GM06990 (cell line): ENCODE measurements around the gene ZNF384.

ENCODE experiments used
- DNase-seq: peaks from one replicate; pipeline ENCODE4 v3.0.0-alpha.2; 2011; ENCODE audit not compliant: insufficient read length; ENCODE audit errors: extremely low read depth
- H3K27me3 ChIP-seq: replicated peaks from 2 replicates; pipeline ENCODE4 v1.6.0; 2011; ENCODE audit warnings: low read length; ENCODE audit not compliant: control insufficient read depth, insufficient read depth
- H3K36me3 ChIP-seq: 2 replicates; pipeline ENCODE4 v1.5.1; 2011; ENCODE audit warnings: low read length; ENCODE audit not compliant: control insufficient read depth, insufficient read depth
- H3K4me3 ChIP-seq: replicated peaks from 2 replicates; pipeline ENCODE4 v1.5.1; 2011; ENCODE audit warnings: low read depth, mild to moderate bottlenecking, control low read depth, low read length
- TF ChIP-seq, protein P1 (sequence below): IDR thresholded peaks from 2 replicates; pipeline ENCODE4 v1.5.1; 2011; ENCODE audit warnings: low read length, control low read depth, mild to moderate bottlenecking, inconsistent platforms; ENCODE audit not compliant: insufficient read depth, poor library complexity, severe bottlenecking

Gene ZNF384

GRCh38 chr12:6639151-6639801 lies 49.9 kb downstream of the ZNF384 start:
- TF ChIP-seq, protein P1, sequence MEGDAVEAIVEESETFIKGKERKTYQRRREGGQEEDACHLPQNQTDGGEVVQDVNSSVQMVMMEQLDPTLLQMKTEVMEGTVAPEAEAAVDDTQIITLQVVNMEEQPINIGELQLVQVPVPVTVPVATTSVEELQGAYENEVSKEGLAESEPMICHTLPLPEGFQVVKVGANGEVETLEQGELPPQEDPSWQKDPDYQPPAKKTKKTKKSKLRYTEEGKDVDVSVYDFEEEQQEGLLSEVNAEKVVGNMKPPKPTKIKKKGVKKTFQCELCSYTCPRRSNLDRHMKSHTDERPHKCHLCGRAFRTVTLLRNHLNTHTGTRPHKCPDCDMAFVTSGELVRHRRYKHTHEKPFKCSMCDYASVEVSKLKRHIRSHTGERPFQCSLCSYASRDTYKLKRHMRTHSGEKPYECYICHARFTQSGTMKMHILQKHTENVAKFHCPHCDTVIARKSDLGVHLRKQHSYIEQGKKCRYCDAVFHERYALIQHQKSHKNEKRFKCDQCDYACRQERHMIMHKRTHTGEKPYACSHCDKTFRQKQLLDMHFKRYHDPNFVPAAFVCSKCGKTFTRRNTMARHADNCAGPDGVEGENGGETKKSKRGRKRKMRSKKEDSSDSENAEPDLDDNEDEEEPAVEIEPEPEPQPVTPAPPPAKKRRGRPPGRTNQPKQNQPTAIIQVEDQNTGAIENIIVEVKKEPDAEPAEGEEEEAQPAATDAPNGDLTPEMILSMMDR = no peak
- Histone ChIP-seq H3K36me3 (no peaks in the 10 kb centered on the region), H3K4me3 (no peak overlapping the region), H3K27me3 (no peaks in the 10 kb centered on the region)
- no peak for DNase-seq

GRCh38 chr12:6638305-6638704 lies 50.9 kb downstream of the ZNF384 start:
- no peaks in the 10 kb centered on the region for H3K36me3 ChIP-seq
- peak; percentile 37 for DNase-seq
- H3K27me3 ChIP-seq = no peaks in the 10 kb centered on the region
- no peak overlapping the region for H3K4me3 ChIP-seq
- TF ChIP-seq, protein P1 = no peak

DNA sequence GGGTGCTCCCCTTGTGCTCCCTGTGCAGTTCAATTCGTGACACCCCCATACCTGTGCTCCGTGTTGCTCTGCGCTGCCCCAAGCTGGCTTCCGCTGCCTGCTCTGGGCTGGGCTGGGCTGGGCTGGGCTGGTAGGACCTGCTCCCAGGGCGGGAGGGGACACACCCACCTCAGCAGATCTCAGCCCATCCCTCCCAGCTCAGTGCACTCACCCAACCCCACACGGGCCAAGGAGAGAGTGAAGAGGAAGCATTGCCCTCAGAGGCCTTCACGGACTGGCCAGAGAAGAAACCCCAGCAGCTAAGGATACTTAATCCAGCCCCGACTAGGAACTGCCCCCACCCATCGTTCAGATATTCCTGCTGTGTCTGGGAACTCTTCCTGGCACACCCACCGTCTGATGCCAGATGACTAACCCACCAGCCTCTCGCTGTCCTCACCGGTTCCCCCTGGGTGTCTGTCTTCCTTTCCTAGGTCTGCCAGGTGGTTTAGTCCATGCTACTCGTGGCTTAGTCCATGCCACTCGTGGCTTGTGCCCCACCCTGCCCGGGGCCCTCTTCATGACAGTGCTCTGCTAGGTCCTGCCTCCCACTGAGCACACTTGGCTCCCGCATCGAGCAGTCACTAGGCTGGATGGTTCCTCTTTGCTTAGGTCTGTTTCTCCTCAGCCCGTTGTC lies 53.2 kb downstream of the ZNF384 start, which contains the start of gene LPAR5:
Gene LPAR5, minus strand, starts transcription at position 104 of the 676 bp plus-strand sequence. CDS start 14,711 bp downstream, outside the sequence.
- no peaks in the 10 kb centered on the region for H3K36me3 ChIP-seq
- H3K27me3 ChIP-seq = no peaks in the 10 kb centered on the region
- TF ChIP-seq, protein P1 = no peak
- H3K4me3 ChIP-seq = peak within 1 kb of the TSS; percentile 55
- DNase-seq = peak; percentile 64

GRCh38 chr12:6635375-6635855 lies 53.8 kb downstream of the ZNF384 start:
- TF ChIP-seq, protein P1 = no peak
- Histone ChIP-seq H3K4me3 (peak overlapping the region; percentile 55), H3K27me3 (no peaks in the 10 kb centered on the region), H3K36me3 (no peaks in the 10 kb centered on the region)
- DNase-seq = peak; percentile 64

DNA sequence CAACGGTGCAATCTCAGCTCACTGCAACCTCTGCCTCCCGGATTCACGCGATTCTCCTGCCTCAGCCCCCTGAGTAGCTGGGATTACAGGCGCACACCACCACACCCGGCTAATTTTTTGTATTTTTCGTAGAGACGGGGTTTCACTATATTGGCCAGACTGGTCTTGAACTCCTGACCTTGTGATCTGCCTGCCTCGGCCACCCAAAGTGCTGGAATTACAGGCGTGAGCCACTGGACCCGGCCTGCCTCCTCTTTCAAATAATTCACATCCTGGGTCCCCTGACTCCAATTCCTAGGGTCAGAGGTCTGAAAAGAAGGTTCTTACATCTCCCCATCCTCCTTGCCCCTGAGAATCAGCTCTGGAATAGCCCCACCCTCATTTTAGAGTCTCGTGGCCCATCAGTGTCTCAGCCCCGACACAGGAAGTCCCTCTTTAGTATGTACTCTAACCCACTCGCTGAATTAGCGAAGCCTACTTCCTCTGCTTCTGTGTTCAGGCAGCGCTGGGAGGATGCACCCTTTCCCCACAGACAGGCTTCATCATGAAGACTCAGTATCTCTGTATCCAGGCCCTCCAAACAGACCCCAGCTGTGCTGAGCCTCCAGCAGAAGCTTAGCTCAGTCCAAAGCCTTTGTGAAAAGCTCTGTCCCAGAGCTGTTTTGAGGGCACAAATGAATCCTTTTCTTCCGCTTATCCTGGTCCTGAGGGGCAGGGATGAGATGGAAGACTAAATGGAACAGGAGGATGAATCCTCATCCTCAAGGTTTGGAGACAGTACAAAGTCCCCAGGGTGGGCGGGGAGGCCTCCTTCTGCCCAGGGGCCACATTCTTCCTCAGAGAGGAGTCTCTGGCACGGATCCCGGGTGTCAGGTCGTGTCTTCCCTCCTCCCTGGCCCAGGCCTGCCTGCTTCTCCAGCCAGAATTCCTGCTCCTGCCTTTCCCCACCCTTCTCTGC lies 56.9 kb downstream of the ZNF384 start:
- peak overlapping the region; percentile 66 for H3K4me3 ChIP-seq
- H3K36me3 ChIP-seq = no peaks in the 10 kb centered on the region
- DNase-seq = peak; percentile 62
- TF ChIP-seq, protein P1 = no peak
- H3K27me3 ChIP-seq = no peaks in the 10 kb centered on the region
